Measurements from ENCODE around the gene HOXB4. TPM values are rescaled to one million over a fixed set of nuclear protein-coding genes. Genes with fewer than 3 reads are reported as not detected.

HOXB4 gene
- total RNA-seq, 2 donors from 2014 or later: 5.0 to 6.9 TPM

DNA sequence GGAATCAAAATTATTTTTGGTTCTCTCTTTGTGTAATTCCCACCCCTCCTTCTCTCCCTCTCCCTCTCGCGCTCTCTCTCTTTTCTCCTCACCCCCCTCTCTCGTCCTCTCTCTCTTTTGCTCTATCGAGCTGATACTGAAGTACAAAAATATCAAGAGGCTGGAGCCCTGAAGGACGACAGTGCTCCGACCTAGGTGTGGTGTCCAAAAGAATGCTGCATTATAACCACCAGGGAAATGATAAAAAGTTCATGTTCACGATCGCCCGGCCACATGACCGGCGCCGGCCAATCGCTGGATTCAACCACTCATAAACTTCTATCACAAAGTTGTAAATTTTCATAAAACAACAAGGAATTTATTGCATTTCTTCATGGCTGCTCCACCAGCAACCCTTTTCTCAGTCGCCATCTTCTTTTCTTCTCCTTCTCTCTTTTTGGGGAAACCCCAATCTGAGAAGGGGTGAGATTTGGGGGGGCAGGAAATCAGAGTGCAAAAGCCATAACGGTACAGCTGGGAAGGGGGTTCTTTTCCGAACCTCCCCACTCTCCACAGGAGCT is 26.7 kb upstream of the HOXB4 start, which contains the start of gene HOXB6:
Gene HOXB6 (minus strand): TSS at position 217 of the 560 bp plus-strand sequence. CDS start 6,836 bp downstream, outside the sequence.
- no peak for DNase-seq (ENCODE audit: low spot score)
- intact Hi-C loops (cut with DNase I): no loop called here

GRCh38 chr17:48603959-48604769 is 26.0 kb upstream of the HOXB4 start:
- no peak for DNase-seq (ENCODE audit: low spot score)
- intact Hi-C loops (cut with DNase I): no loop called here

- DNase-seq (ENCODE audit: low spot score): no peak
- intact Hi-C loops (cut with DNase I): no loop called here
Observed at GRCh38 chr17:48601539-48602425, 23.6 kb upstream of the HOXB4 start.

GRCh38 chr17:48601207-48601538 is 23.0 kb upstream of the HOXB4 start:
- no peak for DNase-seq (ENCODE audit: low spot score)
- intact Hi-C loops (cut with DNase I): no loop called here

GRCh38 chr17:48600244-48601098 is 22.3 kb upstream of the HOXB4 start:
- intact Hi-C loops (cut with DNase I): no loop called here

GRCh38 chr17:48599354-48599753 is 21.2 kb upstream of the HOXB4 start:
- intact Hi-C loops (cut with DNase I): loop anchor here (5.0 to 10.0 kb wide), 2 partner anchors 245 to 262 kb away; no protein-coding TSS in a partner anchor
- DNase-seq (ENCODE audit: low spot score): no peak

More at GRCh38 chr17:48600244-48601098, 22.3 kb upstream of the HOXB4 start:
- DNase-seq (ENCODE audit: low spot score): no peak

DNA sequence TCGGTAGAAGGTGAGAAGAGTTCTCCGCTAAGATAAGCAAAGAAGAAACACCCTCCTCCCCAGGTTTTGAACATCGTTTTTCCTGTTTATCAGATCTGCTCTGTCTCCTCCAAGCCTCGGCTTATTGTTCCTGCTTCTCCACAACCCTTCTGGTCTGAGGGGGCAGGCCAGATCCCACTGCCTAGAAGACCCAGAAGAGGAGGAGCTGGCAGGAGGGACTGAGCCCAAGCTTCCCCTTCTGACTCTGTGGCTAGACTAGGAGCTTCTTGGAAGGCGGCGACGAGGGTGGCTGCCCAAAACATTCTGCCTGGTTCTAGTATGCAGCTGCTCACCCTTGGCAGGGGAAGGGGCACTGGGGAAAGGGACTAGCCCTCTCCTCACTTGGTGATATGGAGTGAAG is 20.6 kb upstream of the HOXB4 start:
- intact Hi-C loops (cut with DNase I): loop anchor here (5.0 to 10.0 kb wide), 2 partner anchors 244 to 261 kb away; no protein-coding TSS in a partner anchor
- DNase-seq (ENCODE audit: low spot score): no peak

GRCh38 chr17:48597778-48598631 is 19.9 kb upstream of the HOXB4 start:
- intact Hi-C loops (cut with DNase I): loop anchor here (5.0 to 10.0 kb wide), 2 partner anchors 243 to 261 kb away; no protein-coding TSS in a partner anchor
- DNase-seq (ENCODE audit: low spot score): no peak

DNA sequence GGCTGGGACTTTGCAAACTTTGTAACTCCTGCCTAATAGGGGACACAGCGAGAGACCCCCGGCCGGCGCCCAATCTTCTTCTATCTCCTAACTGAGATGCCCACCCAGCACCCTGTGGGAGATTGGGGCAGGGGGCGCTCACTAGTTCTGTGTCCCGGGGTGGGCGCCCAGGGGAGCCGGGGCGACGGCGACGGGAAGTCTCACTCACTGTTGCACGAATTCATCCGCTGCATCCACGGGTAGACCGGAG is 19.3 kb upstream of the HOXB4 start:
- no peak for DNase-seq (ENCODE audit: low spot score)
- intact Hi-C loops (cut with DNase I): loop anchor here (5.0 to 10.0 kb wide), 2 partner anchors 243 to 260 kb away; no protein-coding TSS in a partner anchor

GRCh38 chr17:48596735-48597527 is 18.8 kb upstream of the HOXB4 start:
- intact Hi-C loops (cut with DNase I): loop anchor here (5.0 to 10.0 kb wide), 2 partner anchors 242 to 260 kb away; no protein-coding TSS in a partner anchor
- DNase-seq (ENCODE audit: low spot score): no peak

DNA sequence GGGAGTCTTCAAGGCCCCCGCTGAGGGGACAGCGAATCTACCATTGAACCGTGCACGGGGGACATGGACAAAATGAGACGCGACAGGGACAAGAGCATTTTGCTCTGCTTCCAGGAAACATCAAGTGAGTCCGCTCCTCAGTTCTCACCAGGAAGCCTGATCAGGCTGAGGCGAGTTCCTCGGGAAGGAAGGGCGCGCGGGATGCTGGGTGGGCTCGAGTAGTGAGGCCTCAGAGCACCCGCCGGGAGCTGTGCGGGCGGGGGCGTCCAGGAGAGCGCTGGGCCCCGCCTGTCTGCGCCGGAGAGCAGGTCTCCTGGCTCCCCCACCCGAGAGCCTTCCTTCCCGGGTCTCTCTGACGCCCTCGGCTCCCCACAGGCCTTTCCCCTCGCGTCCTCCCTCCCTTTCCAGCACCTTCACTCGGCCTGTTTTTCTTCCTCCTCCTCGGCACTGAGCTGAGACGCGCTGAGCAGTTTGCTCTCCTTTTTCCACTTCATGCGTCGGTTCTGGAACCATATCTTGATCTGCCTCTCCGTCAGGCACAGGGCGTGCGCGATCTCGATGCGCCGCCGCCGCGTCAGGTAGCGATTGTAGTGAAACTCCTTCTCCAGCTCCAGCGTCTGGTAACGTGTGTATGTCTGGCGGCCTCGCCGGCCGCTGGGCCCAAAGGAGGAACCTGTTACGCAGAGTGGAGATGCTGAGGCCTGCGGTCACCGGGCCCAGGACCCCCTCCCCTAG is 18.0 kb upstream of the HOXB4 start:
- no peak for DNase-seq (ENCODE audit: low spot score)
- intact Hi-C loops (cut with DNase I): loop anchor here (5.0 to 10.0 kb wide), 2 partner anchors 241 to 259 kb away; no protein-coding TSS in a partner anchor

DNA sequence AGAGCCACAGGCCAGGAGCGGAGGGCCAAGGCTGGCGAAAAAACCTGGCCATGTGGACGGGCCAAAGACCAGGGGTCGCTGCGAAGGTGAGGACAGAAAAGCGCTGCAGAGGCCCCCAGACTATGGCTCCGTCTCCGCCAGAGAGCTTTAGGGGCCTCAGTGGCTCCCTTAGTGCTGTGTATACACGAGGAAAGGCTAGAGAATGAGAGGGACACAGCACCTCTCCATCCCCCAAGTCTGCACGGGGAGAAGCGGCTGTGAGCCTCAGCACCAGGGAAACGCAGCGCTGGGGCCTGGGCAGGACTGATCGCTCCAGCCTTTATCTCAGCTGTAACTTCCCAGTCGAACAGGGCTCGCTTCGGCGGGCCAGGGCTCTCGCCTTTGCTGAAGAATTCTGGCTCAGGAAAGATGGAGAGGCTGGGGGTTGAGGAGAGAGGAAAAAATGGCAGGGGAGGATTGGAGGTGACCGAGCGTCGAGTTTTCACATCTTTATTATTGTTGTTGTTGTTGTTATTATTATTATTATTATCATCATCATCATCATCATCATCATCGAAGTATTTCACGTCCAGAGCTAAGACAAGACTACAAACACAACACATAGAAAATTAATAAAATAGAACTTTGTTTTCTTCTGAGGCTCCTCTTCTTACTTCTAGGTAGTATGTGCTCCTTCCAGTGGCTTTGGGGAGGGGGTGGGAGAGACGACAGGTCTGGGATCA is 17.3 kb upstream of the HOXB4 start:
- intact Hi-C loops (cut with DNase I): loop anchor here (5.0 to 10.0 kb wide), 2 partner anchors 241 to 258 kb away; no protein-coding TSS in a partner anchor

DNA sequence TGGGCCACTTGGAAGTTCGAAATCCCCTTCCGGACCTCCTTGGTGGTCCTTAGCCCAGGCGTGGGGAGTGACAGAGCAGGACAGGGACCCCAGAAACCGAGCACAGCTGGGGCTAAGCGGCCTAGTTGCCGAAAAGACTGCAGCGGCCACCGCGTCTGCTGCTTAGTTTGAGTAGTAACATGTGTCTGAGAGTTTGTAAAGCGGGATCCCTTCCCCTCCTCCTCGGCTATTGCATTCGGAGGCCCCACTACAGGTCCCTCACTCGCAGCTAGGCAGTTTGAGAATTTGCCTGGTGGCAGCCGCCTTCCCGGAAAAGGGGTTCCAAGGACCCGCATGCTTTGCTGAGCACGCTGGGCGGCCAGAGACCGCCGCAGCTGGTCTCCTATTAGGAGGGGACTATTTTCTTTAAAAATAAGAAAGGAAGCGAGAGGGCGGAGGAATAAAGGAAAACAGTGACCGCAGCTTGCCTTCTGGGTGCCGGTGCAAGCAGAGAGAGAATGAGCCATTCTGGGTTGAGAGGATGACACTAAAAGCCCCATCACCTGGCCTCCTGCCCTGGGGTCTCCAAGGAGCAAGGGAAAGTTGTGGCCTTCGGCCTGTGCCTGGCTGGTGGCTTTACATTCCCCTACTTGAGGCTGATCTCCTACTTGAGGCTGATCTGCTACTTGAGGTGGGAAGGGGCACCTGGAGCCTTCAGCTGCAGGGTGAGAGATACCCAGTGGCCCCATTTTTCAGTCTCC is 16.6 kb upstream of the HOXB4 start:
- no peak for DNase-seq (ENCODE audit: low spot score)
- intact Hi-C loops (cut with DNase I): loop anchor here (5.0 to 10.0 kb wide), 3 partner anchors 240 to 257 kb away; no protein-coding TSS in a partner anchor

More for the DNA sequence above, 17.3 kb upstream of the HOXB4 start:
- no peak for DNase-seq (ENCODE audit: low spot score)

DNA sequence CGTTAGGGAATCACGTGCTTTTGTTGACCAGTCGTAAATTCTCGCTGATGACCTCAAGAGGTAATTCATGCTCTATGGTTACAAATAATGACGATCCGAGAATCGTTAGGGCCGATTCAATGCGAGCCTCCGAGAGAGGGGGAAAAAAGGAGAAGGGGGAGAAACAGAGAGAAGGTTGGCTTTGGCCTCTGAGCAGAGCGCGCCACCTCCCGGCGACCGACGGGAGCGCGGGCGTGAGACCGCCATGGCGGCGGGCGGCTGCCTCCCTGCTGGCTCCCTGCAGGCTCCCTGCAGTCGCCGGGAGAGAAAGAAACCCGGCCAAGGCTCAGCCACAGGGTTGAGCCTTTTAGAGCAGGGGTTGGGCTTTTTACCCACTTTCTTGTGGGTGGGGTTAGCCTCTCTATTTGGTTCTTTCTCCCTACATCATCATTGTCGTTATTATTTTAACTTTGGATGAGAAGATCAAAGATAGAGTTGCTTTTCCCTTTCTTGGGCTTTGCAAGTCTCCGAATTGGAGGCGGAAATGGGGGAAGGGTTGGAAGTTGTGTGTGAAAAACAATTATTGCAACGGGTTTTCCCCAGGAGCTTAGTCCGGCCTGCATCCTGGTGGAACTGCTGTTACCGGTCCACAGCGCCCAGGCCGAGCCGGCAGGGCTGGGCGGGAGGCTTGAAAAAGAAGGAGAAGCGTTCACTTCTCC is 15.8 kb upstream of the HOXB4 start:
- DNase-seq (ENCODE audit: low spot score): peak; percentile 94
- intact Hi-C loops (cut with DNase I): loop anchor here (5.0 to 10.0 kb wide), 2 partner anchors 239 to 242 kb away; no protein-coding TSS in a partner anchor
